NCI-H82 treated with DMSO at 0.1 percent for 48 hours (cell line): Measurements from ENCODE around the gene DAPK2.
"Not testable (repeated sequence)": the region's sequence is repeated elsewhere in the genome, so short reads cannot be mapped to it uniquely, and the experiment has no call there.

Experiments used
- DNase-seq: peaks from one replicate; lab custom pipeline; 2025; ENCODE audit not compliant: unreplicated experiment; lab: John Stamatoyannopoulos, UW

Gene DAPK2

DNA sequence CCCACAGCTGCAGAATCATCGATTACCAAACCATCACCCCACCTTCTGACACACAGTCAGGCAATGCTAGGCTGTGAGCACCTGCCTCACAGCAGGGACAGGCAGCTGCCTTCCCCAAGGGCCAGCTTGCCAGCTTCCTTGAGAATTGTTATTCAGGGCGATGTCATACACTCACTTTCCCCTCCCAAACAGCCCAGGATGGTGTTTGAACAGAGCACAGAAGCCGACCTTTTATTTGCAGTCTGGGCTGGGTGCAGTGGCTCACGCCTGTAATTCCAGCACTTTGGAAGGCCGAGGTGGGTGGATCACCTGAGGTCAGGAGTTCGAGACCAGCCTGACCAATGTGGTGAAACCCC, 128.0 kb downstream of the DAPK2 start:
- DNase-seq = no peak

DNA sequence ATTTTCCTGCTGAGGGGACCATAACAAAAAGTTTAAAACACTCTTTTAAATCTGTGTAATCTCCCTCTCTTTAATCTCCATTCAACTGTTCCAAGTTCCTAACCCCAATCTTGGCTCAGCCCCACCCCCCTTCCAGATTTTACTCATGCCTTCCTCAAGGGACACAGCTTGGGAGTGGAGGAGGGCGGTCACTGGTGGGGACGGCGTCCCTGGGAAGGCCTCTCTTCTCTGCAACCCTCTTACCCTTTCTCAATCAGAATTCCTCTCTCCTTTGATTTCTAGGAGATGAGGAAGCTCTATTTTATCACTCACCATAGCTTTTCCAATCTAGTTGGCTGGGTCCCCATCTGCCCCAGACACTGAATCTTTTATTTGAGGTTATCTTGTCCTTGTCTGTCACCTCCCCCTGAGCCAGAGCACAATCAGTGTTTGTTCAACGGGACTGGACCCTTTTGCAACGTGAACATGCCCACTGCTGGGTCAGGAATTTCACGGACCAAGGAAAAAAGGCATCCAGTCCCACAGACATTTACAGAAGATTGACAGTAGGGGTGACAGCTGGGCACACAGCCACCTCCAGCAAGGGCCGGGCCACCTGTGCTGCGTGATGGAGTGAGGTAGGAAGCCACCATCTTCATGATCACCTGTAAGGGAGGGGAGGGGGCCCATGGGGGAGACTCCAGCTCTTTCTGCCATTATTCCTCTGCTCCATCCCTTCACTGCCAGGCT, 128.5 kb downstream of the DAPK2 start:
- no peak for DNase-seq

DNA sequence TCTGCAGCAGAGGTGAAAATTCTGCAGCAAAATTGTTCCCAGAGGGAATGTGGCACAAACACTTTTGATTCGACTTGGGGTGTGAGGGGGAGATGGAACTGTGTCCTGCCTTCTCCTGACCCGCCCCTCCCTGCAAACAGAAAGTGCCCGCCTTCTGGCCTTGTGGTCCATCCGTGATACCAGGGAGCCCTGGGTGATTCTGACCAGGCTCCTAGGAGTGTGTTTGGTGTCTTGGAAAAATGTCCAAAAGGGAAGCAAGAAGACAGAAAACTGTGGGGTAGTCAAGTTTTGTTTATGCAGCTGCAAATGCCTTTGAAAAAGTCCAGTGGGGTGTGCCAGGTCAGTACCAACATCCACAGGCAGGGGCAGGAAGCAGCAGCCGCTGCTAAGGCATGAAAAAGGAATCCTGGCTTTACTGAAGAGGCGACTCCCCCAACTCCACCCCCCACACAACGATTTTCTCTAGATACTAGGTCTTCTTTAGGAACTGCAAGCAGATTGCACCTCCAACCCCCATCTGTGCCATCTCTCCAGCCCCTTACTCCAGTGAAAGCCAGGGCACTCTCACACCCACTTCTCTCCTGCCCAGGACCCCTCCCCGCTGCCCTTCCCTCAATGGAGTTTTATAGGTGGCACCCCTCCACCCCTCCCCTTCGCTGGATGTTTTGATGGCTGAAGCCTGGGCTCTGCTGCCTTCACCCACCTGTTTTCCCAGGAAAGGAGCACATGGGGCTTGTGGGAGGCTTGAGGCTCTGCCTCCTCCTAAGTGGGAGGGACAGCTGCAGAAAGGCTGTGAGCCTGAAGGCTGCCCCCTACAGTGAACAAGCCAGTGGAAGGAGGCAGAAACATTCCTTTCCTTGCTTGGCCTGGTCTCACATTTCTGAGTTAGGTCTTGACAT, 130.2 kb downstream of the DAPK2 start:
- no peak for DNase-seq

DNA sequence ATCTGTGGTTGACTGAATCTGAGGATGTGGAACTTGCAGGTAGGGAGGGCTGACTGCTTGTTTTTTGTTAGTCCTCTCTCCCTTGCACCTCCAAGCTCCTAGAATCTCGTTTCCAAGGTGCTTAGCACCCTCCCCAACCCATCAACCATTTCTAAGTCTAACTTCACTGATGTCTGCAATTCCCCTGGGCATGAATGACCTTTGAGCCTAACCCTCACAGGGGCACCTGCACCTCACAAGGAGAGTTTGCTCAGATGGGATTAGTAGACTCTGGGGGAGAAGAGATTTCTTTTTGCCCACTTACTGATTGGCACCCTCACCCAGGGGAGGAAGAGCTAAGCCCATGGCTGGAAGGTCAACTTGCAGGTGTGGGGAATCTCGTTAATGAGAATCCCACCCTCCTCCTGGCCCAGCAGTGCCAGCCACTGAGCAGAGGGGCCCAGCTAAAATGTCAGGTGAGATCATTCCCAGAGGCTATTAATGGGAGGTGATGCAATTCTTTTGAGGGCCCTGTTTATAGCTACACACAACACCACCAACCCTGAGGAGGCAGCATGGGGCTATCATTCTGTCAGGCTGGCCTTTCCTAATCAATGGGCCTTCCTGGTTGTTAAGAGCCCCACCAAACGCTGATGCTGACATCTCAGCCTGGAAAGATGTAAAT, 130.9 kb downstream of the DAPK2 start:
- DNase-seq = no peak

DNA sequence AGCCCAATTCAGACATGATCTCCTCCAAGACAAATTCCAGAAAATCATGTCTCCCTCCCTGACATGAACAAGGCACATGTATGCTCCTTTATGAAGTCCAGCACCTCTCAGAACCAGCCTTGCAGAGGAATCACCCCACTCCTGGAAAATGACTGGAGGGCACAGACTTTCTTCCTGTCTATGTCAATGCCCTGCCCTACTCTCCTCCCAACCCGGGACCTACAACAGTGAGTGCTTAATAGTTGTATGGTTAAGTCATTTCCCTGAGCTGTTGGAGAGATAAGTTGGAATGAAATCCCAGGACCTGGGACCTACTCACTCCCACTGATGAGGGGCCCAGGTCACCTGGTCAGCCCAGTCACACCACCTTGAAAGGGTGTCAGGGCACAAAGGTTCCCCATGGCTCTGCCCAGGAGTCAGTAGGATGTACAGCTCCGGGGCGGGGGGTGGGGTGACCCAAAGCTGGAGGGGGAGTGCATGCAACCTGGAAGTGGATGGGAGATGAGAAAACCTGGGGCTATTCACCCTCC, 132.4 kb downstream of the DAPK2 start:
- no peak for DNase-seq

DNA sequence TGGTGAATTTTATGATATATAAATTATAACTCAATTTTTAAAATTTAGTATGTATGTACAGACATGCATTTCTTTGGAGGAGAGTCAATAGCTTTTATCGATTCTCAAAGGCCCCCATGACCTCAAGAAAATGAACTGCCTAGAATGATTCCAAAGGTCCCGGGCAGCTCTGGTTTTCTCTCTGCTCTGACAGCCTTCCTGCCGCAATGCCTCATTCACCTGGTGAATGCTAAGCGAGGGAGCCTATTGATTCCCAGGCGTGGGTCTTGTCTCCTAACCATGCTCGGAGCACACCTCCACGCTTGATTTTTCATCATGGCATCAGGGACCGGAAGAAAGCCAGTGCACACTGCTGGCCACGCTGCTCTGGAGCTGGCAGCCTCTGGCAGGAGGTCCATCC, 132.9 kb downstream of the DAPK2 start:
- no peak for DNase-seq

DNA sequence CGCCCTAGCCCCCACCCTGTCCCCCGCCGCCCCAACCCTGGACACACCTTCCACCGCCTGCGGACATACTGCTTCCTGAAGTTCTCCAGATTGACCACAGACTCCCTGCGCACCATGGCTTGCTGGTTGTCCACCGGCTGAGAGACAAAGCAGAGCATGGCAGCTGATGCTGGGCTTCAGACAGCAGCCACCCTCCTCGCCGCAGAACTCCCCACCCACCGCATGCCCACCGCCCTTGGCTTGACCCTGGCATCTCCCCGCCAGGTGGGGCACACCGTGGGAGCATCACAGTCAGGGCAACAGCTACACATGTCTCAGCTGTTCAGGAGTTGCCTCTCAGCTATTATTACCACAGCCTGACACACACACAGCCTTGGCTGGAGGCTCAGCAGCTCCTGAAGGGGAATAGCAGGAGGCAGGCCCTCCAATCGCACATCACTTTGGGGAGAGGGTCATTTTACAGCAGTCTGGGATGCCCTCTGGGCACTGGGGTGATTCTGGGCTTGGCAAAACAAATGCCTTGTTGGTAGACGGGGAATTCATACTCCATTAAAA, 134.1 kb downstream of the DAPK2 start:
- no peak for DNase-seq

DNA sequence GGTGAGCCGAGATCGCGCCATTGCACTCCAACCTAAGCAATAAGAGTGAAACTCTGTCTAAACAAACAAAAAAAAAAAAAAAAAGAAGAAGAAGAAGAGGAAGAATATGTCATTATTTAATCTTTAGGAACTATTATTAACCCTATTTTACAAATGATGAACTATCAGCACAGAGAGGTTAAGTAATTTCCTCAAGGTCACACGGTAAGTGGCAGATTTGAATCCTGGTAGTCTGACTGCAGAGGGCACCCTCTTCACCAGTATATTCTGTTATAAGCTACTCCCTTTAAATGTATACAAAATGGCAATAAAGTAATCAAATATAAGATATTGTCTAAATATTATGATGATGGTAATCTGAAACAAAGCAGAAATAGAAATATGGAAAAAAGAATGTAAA, 135.1 kb downstream of the DAPK2 start:
- DNase-seq = no peak

DNA sequence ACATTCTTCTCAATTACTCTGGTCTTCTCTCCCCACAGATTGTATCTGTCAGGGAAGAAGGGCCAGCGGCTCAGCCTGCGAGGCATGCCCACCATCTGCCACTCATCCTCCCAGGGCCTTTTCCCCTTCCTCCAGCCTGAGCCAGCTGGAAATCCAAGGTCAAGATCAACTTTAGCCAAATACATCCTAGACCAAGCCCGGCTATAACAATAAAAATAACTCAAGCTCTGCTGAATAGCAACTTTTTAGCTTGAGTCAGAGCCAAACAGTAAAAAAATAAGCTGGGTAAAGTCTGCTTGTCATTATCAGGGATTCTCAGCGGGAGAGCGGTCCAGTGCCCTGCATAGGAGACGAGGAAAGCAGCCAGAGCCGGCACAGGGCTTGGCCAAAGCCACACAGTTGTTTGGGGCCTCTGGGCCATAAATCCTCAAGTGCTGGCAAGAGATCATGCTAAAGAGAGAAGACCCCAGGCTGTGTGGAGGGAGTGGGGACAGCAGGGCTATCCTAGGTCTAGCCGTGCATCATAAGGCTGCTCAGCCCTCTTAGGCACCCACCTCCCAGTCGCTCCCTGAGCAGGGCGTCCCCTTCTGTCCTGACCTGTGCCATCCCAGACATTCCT, 136.4 kb downstream of the DAPK2 start:
- DNase-seq = no peak

DNA sequence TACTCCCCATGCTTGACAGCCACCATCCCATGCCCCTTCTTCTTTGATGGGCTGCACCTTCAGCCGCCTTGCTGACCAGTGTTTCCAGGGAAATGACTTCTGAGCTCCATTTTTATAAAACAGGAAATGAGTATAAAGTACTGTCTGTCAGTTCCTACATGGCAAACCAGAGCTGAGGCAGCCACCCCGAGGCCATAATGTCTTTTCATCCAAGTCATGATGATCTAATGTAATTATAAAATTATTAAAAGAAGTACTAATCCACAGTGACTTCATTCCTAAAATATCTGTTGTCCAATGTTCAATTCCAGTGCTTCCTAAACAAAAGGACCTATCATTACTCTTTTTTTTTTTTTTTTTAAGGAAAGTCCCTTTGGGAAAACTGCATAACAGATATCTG, 137.3 kb downstream of the DAPK2 start:
- DNase-seq = no peak

DNA sequence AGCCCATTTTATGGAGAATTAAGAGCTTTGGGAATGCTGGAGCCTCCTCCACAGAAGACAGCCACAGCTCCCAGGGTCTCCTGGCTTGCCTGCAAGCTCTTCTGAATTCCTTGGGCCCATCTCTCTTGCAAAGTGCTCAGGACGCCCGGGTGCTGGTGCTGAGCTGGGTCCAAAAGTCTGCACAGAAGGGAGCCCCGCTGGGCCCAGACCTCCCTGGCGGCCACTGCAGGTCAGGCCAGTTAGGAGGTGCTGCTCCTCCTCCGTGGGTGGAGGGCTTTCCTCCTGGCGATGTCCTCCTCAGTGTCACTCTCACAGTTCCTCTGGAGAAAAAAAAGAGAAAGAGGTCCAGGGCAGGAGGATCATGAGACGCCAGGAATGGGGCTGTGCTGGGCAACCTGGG, 138.0 kb downstream of the DAPK2 start:
- DNase-seq = no peak

DNA sequence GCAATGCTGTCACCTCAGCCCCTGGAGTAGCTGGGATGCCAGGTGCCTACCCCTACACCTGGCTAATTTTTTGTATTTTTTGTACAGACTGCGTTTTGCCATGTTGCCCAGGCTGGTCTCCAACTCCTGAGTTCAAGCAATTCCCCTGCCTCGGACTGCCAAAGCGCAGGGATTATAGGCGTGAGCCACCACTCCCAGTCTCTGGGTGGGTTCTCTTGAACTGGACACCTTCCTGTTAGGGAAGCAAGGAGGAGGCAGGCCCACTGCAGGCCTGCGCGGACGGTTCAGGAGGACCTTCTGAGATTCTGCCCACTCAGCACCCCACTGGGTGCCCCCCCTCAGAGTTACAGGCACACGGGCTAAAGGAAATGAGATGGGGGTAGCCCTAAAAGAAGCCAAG, 138.8 kb downstream of the DAPK2 start:
- no peak for DNase-seq

DNA sequence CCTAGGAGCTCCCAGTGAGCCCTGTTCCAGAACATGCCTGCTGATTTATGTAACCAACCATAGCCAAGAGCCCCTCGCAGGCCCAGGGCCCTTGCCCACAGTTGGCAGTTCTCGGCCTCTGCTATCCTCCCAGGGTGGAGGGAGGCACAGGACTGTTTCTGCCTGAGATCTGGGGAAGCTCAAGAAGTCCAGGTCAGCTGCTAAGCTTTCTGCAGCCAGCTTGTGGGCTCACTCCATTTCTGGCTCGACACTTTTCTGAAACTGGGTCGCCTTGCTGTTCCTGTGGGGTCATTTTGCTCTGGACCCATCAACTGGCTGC, 140.1 kb downstream of the DAPK2 start:
- DNase-seq = no peak

DNA sequence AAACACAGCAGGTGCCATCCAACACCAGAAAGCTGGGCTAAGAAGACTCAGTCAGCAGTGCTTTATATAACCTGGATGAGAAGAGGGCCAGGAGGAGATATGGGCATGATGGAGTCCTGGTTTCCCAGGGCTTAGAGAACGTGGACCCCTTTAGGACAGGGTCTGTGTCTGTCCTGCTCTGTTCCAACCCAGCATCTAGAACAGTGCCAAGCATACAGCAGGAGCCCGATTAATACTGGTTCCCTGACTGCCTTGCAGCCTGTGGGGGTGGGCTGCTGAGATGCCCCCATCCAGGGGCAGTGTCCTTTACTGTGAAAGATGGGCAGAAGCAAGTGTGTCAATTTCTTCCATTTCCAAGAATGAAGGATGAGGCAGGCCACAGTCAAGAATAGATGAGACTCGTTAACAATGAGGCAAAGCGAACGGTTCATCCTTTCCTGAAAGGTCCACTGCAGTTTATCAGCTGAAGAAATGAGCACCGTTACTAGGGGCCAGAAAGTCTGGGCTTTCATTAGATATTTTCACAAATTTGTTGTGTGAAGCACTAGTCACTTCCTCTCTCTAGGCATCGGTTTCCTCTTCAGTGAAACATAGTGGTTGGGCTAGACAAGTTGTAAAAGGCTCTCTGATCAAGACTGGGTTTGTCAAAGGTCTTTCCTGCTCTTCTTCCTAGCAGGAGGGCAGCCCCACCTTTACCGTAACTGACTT, 140.6 kb downstream of the DAPK2 start:
- no peak for DNase-seq

DNA sequence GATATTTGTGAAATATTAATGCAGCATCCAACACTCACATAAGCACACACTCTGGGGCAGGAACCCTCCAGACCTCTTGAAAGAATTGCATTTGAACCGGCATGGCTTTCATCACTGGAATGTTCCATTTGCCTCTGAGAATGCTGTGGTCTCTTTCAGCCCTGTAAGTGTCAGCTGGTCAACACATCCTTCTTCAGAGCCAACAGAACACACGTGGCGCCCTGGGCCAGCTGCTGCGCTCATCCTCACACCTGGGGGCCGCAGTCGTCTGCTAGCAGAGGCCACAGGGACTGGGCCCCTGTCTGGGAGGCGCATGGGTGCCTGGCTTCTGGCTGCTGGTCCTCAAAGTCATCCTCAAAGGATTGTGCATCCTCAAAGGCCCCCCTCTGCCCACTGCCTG, 141.2 kb downstream of the DAPK2 start:
- DNase-seq = no peak

DNA sequence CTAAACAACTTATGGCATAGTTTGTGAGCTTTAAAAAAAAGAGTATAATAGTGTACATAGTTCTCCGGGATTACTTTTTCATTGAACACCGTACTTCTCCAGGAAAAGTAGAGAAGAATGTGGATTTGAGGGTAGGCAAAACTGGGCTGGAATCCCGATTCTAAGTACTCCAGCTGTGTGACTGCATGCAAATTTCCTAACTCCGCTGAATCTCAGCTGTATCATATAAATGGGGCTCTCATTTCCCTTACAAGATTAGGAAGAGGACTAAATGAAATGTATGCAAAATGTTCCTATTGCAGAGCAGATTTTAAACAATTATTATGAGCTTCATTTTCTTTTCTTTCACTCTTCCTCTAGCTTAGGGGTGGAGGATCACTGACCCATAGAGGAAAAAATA, 142.2 kb downstream of the DAPK2 start:
- no peak for DNase-seq

DNA sequence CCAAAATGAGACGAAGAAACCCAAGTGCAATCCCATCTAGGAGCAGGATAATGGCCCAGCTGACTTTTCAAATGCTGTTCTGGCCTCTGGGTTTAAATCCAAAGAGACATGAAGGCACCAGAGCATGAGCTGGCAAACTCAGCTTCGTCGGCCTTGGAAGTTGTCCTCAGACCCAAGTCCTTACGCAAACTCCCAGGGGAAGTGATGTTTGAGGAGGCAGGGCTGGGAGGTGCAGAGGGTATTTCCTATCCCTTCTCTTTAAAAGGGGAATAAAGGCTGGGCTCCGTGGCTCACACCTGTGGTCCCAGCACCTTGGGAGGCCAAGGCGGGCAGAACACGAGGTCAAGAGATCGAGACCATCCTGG, 143.6 kb downstream of the DAPK2 start:
- DNase-seq = no peak

DNA sequence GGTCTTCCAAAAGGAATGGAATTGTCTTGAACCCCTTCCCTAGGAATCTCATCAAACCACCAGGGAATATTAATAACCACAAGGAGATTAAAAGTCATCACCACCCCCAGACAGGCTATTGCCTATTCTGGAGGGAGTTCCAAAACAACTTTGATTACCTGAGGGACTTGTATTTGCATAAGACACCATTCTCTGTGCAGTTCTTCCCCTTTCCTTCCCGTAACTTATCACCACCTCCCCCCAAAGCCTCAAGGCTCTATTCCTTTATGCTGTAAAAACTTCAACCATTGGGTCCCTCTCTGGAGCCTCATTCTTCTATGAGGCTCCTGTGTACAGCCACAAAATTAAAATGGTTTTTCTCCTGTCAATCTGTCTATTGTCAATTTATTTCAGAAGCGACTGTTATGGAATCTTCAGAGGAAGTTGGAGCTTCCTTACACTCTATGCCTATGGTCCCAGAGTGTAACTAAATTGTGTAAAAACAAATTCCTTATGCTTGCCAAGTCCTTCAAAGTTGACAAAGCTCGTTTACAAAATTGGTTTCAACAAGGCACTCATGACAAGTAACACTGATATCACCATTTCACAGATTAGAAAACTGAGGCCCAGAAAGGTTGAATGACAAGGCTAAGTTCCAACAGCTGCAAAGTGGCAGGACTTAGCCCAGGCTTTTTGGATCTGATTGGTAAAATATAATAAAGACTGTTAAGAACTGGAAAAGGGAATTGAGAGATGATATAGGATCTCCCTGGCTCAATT, 144.2 kb downstream of the DAPK2 start:
- no peak for DNase-seq

DNA sequence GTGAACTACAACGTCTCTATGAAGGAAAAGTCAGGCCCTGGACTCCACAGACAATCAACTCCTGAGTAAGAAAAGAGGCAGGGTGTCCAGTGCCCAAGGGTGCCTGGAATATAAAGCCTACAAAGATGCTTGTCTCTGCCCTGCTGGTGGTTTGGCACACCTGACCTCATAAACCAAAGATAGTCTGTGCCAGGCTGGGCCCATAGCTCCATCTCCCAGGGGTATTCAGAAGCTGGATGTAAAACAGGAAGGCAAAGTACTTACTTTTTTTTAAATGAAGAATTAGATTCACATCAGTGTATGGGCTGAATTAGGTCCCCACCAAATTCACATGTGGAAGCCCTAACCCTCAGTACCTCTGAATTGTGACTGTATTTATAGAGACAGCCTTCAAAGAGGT, 146.0 kb downstream of the DAPK2 start:
- DNase-seq = no peak

DNA sequence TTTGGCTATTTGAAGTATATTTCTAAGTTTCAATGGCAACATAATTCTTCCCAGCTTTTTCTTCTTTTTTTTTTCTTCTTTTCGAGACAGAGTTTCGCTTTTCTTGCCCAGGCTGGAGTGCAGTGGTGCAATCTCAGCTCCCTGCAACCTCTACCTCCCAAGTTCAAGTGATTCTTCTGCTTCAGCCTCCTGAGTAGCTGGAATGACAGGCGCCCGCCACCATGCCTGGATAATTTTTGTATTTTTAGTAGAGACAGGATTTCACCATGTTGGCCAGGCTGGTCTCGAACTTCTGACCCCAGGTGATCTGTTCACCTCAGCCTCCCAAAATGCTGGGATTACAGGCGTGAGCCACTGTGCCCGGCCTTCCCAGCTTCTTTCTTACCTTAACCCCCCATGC, 146.7 kb downstream of the DAPK2 start:
- DNase-seq = not testable (repeated sequence)
